Small intestine (tissue), 7 donors: ENCODE measurements around the gene VSIG10. TPM values are rescaled to one million over a fixed set of nuclear protein-coding genes. Genes with fewer than 3 reads are reported as not detected.

Source experiments
- DNase-seq, 2 donors: peaks; one replicate each; pipeline versions ENCODE4 v3.0.0 to v3.0.0-alpha.2; 2013
- FAIRE-seq: peaks from 2 replicates; lab custom pipeline; 2012; peaks lifted over from hg19 to GRCh38; lab: Jason Lieb, UNC
- H3K27ac ChIP-seq, 3 donors: one replicate each; pipeline ENCODE4 v1.5.1; 2013; ENCODE audit warnings: low read length in 2 of 3, mild to moderate bottlenecking in 2 of 3, control low read depth in 1 of 3, inconsistent platforms in 1 of 3, low read depth in 1 of 3, moderate library complexity in 1 of 3
- H3K27me3 ChIP-seq, 3 donors: one replicate each; pipeline ENCODE4 v1.6.1; 2013; ENCODE audit warnings: low read length in 3 of 3, inconsistent platforms in 1 of 3; ENCODE audit not compliant: control insufficient read depth in 3 of 3, insufficient read depth in 3 of 3
- H3K36me3 ChIP-seq, 3 donors: one replicate each; pipeline ENCODE4 v1.6.1; 2013; ENCODE audit warnings: low read length in 3 of 3, inconsistent platforms in 1 of 3, low read depth in 1 of 3, mild to moderate bottlenecking in 1 of 3, moderate library complexity in 1 of 3; ENCODE audit not compliant: control insufficient read depth in 3 of 3, insufficient read depth in 2 of 3
- H3K4me1 ChIP-seq, 3 donors: one replicate each; pipeline ENCODE4 v1.6.1; 2013; ENCODE audit warnings: low read length in 2 of 3, inconsistent platforms in 1 of 3, low read depth in 1 of 3, mild to moderate bottlenecking in 1 of 3, moderate library complexity in 1 of 3; ENCODE audit not compliant: control insufficient read depth in 3 of 3, insufficient read depth in 2 of 3
- H3K4me3 ChIP-seq, 3 donors: one replicate each; pipeline ENCODE4 v1.5.1; 2013; ENCODE audit warnings: low read length in 3 of 3, control low read depth in 1 of 3, inconsistent platforms in 1 of 3, low read depth in 1 of 3, mild to moderate bottlenecking in 1 of 3, moderate library complexity in 1 of 3
- H3K9me3 ChIP-seq, 2 donors: one replicate each; pipeline ENCODE4 v1.6.1; 2013; ENCODE audit warnings: low read depth in 1 of 2, low read length in 1 of 2; ENCODE audit not compliant: control insufficient read depth in 2 of 2, insufficient read depth in 1 of 2
- WGBS, 3 donors: extraction: QIAGEN DNeasy Blood & Tissue Kit; methylation state at CpG; one replicate each; pipeline ENCODE4 v1.1.7; 2013; 5-methylcytosine and 5-hydroxymethylcytosine counted together
- polyA plus RNA-seq, 4 donors: library from polyadenylated mRNA; stranded (reverse) in 3 of 4; unstranded in 1 of 4; fragments of 200-250 nt in 3 of 4; fragments of 120-200 nt in 1 of 4; gene quantifications; one replicate each; pipeline versions ENCODE4 v1.2.1 to v1.2.3, GENCODE V29; 2013
- donor health status: healthy with polysubstance abuse.
- donor health status: control.
- donor health status: control.
- donor health status: Bipolar disorder and iron deficiency.
- donor health status: healthy.

The VSIG10 gene
- polyA plus RNA-seq, 4 donors: 30.6 to 89.7 (median 39.2) TPM

GRCh38 chr12:118061011-118061872 lies 42.6 kb downstream of the VSIG10 start, which contains the start of gene WSB2:
TSS of gene WSB2 (minus strand) at chr12:118061179. CDS start at chr12:118061048, 131 bp downstream.
- peak within 1 kb of the TSS; percentile 75 to 90 (median 89) for H3K4me3 ChIP-seq
- FAIRE-seq (no peak), DNase-seq (peak; percentile 47 to 81)
- peaks cover 0 to 4% (median 0%) of the 10 kb centered on the region in 3 donors for H3K36me3 ChIP-seq
- 1 to 3% (median 1%) methylated on average over 38 to 76 of the region's 76 CpGs for WGBS, 3 donors
- peak within 1 kb of the TSS; percentile 95 to 100 (median 96) for H3K27ac ChIP-seq
- H3K4me1 ChIP-seq: peaks cover 1 to 25% (median 14%) of the 10 kb centered on the region in 3 donors
- no peaks in the 10 kb centered on the region for H3K9me3 ChIP-seq
- H3K27me3 ChIP-seq: no peaks in the 10 kb centered on the region

- Histone ChIP-seq H3K9me3 (no peaks in the 10 kb centered on the region), H3K4me3 (peak overlapping the region; percentile 75 to 89 (median 83)), H3K27ac (peak overlapping the region; percentile 95 to 99 (median 96)), H3K27me3 (no peaks in the 10 kb centered on the region), H3K4me1 (peaks cover 1 to 25% (median 17%) of the 10 kb centered on the region in 3 donors), H3K36me3 (peaks cover 0 to 4% (median 0%) of the 10 kb centered on the region in 3 donors)
- FAIRE-seq (no peak), DNase-seq (peak; percentile 59 to 83)
- 1 to 2% (median 2%) methylated on average over 14 to 46 of the region's 46 CpGs for WGBS, 3 donors
These were observed 43.4 kb downstream of the VSIG10 start for GRCh38 chr12:118060301-118061010.

- WGBS, 3 donors: 26 to 29% (median 26%) methylated on average over 11 of the region's 11 CpGs
- H3K4me1 ChIP-seq: peaks cover 1 to 20% (median 19%) of the 10 kb centered on the region in 3 donors
- H3K36me3 ChIP-seq: peaks cover 0 to 4% (median 0%) of the 10 kb centered on the region in 3 donors
- no peaks in the 10 kb centered on the region for H3K27me3 ChIP-seq
- H3K27ac ChIP-seq: peak overlapping the region; percentile 95 to 99 (median 96)
- FAIRE-seq: no peak
- H3K9me3 ChIP-seq: no peaks in the 10 kb centered on the region
- DNase-seq: peak; percentile 10 to 53
- peak overlapping the region; percentile 75 to 89 (median 83) for H3K4me3 ChIP-seq
These were observed 44.2 kb downstream of the VSIG10 start for GRCh38 chr12:118059341-118060191.

- peaks cover 0 to 4% (median 0%) of the 10 kb centered on the region in 3 donors for H3K36me3 ChIP-seq
- no peak for DNase-seq
- FAIRE-seq: no peak
- H3K4me3 ChIP-seq: no peak overlapping the region
- 89 to 92% (median 90%) methylated on average over 8 of the region's 8 CpGs for WGBS, 3 donors
- H3K4me1 ChIP-seq: peaks cover 1 to 20% (median 12%) of the 10 kb centered on the region in 3 donors
- H3K27ac ChIP-seq: no peak overlapping the region
- no peaks in the 10 kb centered on the region for H3K9me3 ChIP-seq
- no peaks in the 10 kb centered on the region for H3K27me3 ChIP-seq
These were observed 44.9 kb downstream of the VSIG10 start for GRCh38 chr12:118058881-118059280.

- peaks cover 3 to 24% (median 11%) of the 10 kb centered on the region in 3 donors for H3K4me1 ChIP-seq
- no peak overlapping the region for H3K4me3 ChIP-seq
- FAIRE-seq: no peak
- no peak for DNase-seq
- H3K36me3 ChIP-seq: peaks cover 0 to 4% (median 0%) of the 10 kb centered on the region in 3 donors
- no peak overlapping the region for H3K27ac ChIP-seq
- no peaks in the 10 kb centered on the region for H3K9me3 ChIP-seq
- no peaks in the 10 kb centered on the region for H3K27me3 ChIP-seq
- 94 to 98% (median 94%) methylated on average over 7 of the region's 7 CpGs for WGBS, 3 donors
These were observed 45.6 kb downstream of the VSIG10 start for GRCh38 chr12:118058227-118058626.

- Histone ChIP-seq H3K4me1 (peaks cover 7 to 30% (median 19%) of the 10 kb centered on the region in 3 donors), H3K27me3 (no peaks in the 10 kb centered on the region), H3K9me3 (no peaks in the 10 kb centered on the region), H3K4me3 (no peak overlapping the region), H3K27ac (peak overlapping the region in 2 of 3 donors; percentile 9 to 74), H3K36me3 (peaks cover 0 to 7% (median 1%) of the 10 kb centered on the region in 3 donors)
- peak in 1 of 2 donors; percentile 34 for DNase-seq
- WGBS, 3 donors: 63 to 65% (median 63%) methylated on average over 13 of the region's 13 CpGs
- FAIRE-seq: no peak
These were observed 47.7 kb downstream of the VSIG10 start for GRCh38 chr12:118055865-118056773.

- WGBS, 3 donors: 66 to 70% (median 68%) methylated on average over 2 of the region's 2 CpGs
- H3K27me3 ChIP-seq: no peaks in the 10 kb centered on the region
- no peaks in the 10 kb centered on the region for H3K9me3 ChIP-seq
- DNase-seq: peak; percentile 41 to 64
- H3K4me1 ChIP-seq: peaks cover 7 to 30% (median 19%) of the 10 kb centered on the region in 3 donors
- H3K4me3 ChIP-seq: no peak overlapping the region
- H3K27ac ChIP-seq: peak overlapping the region in 1 of 3 donors; percentile 12
- H3K36me3 ChIP-seq: peaks cover 0 to 15% (median 1%) of the 10 kb centered on the region in 3 donors
- FAIRE-seq: no peak
These were observed 48.7 kb downstream of the VSIG10 start for GRCh38 chr12:118055144-118055557.
